ENCODE measurements around the gene MDH2.
"Not testable (repeated sequence)": the region's sequence is repeated elsewhere in the genome, so short reads cannot be mapped to it uniquely, and the experiment has no call there.

Gene MDH2

DNA sequence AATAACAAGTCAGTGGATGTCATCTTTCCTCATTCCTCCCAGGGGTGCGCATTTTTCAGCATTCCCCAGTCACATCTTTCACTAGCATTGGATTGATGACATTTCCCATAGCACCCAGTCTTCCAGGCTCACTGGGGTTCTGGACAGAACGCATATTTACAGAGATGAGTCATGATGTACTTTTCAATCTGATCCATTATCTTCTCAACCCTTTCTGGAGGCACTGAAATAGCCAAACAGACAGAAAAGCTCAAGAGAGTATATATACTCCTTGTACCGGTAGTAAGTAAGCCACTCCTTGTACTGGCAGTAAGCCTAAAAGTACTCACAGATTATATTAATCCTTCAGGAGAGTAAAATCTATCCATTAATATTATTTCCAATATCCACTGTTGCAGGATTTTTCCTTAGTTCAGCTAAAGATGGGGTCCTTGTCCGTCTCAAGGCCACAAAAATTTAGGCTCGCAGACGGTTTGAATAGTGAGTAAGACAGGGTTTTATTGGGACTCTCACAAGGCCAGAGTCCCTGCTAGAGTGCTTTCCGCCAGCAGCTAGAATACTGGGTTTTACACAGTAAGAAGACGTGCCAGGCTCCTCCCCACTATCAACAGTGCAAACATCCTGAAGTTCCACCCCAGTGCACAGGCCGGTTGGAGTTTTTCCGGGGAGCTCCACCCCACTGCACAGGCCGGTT lies 60.8 kb downstream of the MDH2 start:
- DNase-seq (ENCODE audit: low read depth in 3 of 3), result no peak

DNA sequence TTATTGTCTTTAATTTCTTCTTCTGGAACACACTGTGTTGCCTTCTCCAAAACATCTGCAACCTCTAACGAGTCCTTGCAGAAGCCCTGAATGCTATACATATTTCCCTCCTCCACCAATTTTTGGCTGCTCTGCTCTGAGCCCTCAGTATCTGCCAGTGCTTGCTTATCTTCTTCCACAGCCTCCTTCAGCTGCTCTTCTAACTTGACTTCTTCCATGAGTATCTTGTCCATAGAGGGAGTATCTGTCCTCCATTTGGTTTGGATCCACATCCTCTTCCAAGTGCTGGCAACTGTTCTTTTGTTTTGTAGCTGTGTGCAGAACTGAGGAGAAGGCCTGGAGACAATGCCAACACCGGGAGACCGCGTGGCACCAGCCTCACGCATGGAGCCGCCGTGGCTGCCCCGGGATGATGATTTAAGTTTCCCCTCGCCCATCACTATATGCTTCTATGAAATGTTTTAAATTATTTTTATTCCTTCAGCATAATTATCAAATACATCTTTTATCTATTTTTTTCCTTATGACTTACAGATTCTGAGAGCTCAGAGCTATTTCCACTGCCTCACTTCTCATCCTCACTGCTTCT lies 65.2 kb downstream of the MDH2 start:
- DNase-seq (ENCODE audit: low read depth in 3 of 3), result not testable (repeated sequence)

GRCh38 chr7:76114742-76115141 lies 66.8 kb downstream of the MDH2 start:
- DNase-seq (ENCODE audit: low read depth in 3 of 3), result not testable (repeated sequence)

All from stimulated activated CD4-positive, alpha-beta T cell treated with anti-CD3 and anti-CD28 coated beads, TNF-alpha, amount 100 ng/mL, for 48 hours (primary cell).